SK-N-SH (cell line): ENCODE results near the gene STAG3.
"Not testable (repeated sequence)": the region's sequence is repeated elsewhere in the genome, so short reads cannot be mapped to it uniquely, and the experiment has no call there.

Experiments
- CTCF ChIP-seq: fragments of 200-600 bp; sonication (generic); IDR thresholded peaks from 2 replicates; pipeline ENCODE4 v1.6.1; 2017; ENCODE audit warnings: antibody characterized with exemption, mild to moderate bottlenecking, moderate library complexity
- ELF1 ChIP-seq: IDR thresholded peaks from 2 replicates; pipeline ENCODE4 v1.4.0; 2012
- EP300 ChIP-seq, 2 experiments: IDR thresholded peaks; 2 replicates each; pipeline versions ENCODE4 v1.4.0 to v1.6.1; 2012; ENCODE audit warnings: borderline replicate concordance in 1 of 2, low read depth in 1 of 2, low read length in 1 of 2
- EZH2phosphoT487 ChIP-seq: fragments of 200-600 bp; sonication (generic); IDR thresholded peaks from 2 replicates; pipeline ENCODE4 v1.6.1; 2017; ENCODE audit warnings: low read depth, mixed run types, mild to moderate bottlenecking, antibody characterized with exemption, moderate library complexity, borderline replicate concordance
- MEF2A ChIP-seq: IDR thresholded peaks from 2 replicates; pipeline ENCODE4 v1.4.0; 2012; ENCODE audit warnings: low read depth, borderline replicate concordance
- POLR2AphosphoS5 ChIP-seq: IDR thresholded peaks from 2 replicates; pipeline ENCODE4 v1.6.1; 2012; ENCODE audit warnings: low read depth, low read length
- RCOR1 ChIP-seq: fragments of 150-350 bp; IDR thresholded peaks from 2 replicates; pipeline ENCODE4 v1.6.1; 2017; ENCODE audit warnings: antibody characterized with exemption, low read length
- TAF1 ChIP-seq: IDR thresholded peaks from 2 replicates; pipeline ENCODE4 v1.6.1; 2012; ENCODE audit warnings: low read depth, mild to moderate bottlenecking, low read length, moderate library complexity, borderline replicate concordance
- ZBTB33 ChIP-seq: IDR thresholded peaks from 2 replicates; pipeline ENCODE4 v1.4.0; 2012; ENCODE audit warnings: low read depth, borderline replicate concordance

- TF ChIP-seq CTCF; EP300 (IDR thresholded peaks at IDR 0.05; ENCODE audit: borderline replicate concordance in 1 of 2, low read depth in 1 of 2, low read length in 1 of 2); EZH2phosphoT487; MEF2A; ELF1; TAF1; RCOR1; ZBTB33; POLR2AphosphoS5: not testable (repeated sequence)
Measured at GRCh38 chr7:100219801-100220585, 42.3 kb downstream of the STAG3 start, which contains the start of gene PVRIG.
